OCI-LY7 (cell line): ENCODE measurements around the gene ZNF763.

Experiments used
- CTCF ChIP-seq: fragments of 200-600 bp; sonication (generic); conservative IDR thresholded peaks from 2 replicates; pipeline ENCODE4 v1.5.1; 2014; ENCODE audit warnings: mild to moderate bottlenecking, antibody characterized with exemption, low read length, moderate library complexity, mixed read lengths
- EZH2phosphoT487 ChIP-seq: fragments of 200-600 bp; sonication (generic); IDR thresholded peaks from 2 replicates; pipeline ENCODE4 v1.6.1; 2018; ENCODE audit warnings: low read depth, borderline replicate concordance, mild to moderate bottlenecking, mixed run types, antibody characterized with exemption, low read length, moderate library complexity, mixed read lengths

- TF ChIP-seq CTCF = no peak
- TF ChIP-seq EZH2phosphoT487 = no peak
These were observed 14.5 kb upstream of the ZNF763 start for GRCh38 chr19:11950312-11950711.
